Sigmoid colon (tissue), 7 donors: ENCODE measurements around the gene CFLAR. TPM values are rescaled to one million over a fixed set of nuclear protein-coding genes. Genes with fewer than 3 reads are reported as not detected.
"Not testable (repeated sequence)": the region's sequence is repeated elsewhere in the genome, so short reads cannot be mapped to it uniquely, and the experiment has no call there.

Experiments used
- DNase-seq: peaks from one replicate; pipeline ENCODE4 v3.0.0-alpha.2; 2019
- H3K27ac ChIP-seq, 4 donors: fragments of 200-600 bp; sonication (generic); one replicate each; pipeline ENCODE4 v1.5.1; 2016 to 2019; ENCODE audit warnings: mild to moderate bottlenecking in 1 of 4
- H3K27me3 ChIP-seq, 3 donors: fragments of 200-600 bp; sonication (generic); one replicate each; pipeline ENCODE4 v1.5.1; 2019; ENCODE audit warnings: mild to moderate bottlenecking in 1 of 3
- H3K36me3 ChIP-seq, 4 donors: fragments of 200-600 bp; sonication (generic); one replicate each; pipeline ENCODE4 v1.5.1; 2016 to 2019
- H3K4me1 ChIP-seq, 4 donors: fragments of 200-600 bp; sonication (generic); one replicate each; pipeline ENCODE4 v1.5.1; 2017 to 2019
- H3K4me3 ChIP-seq, 4 donors: fragments of 200-600 bp; sonication (generic); one replicate each; pipeline ENCODE4 v1.5.1; 2017 to 2019; ENCODE audit warnings: mild to moderate bottlenecking in 2 of 4, moderate library complexity in 1 of 4
- H3K9me3 ChIP-seq, 4 donors: fragments of 200-600 bp in 3 of 4; sonication (generic) in 3 of 4; one replicate each; pipeline versions ENCODE4 v1.5.1 to v1.6.1; 2013 to 2019
- EP300 ChIP-seq, 4 donors: sonication (generic); formaldehyde crosslinking; IDR thresholded peaks; one replicate each; pipeline ENCODE4 v1.6.1; 2017; ENCODE audit warnings: antibody characterized with exemption in 4 of 4
- POLR2A ChIP-seq, 2 donors: fragments of 450-650 bp; IDR thresholded peaks; one replicate each; pipeline ENCODE4 v1.6.1; 2016; ENCODE audit warnings: antibody characterized with exemption in 2 of 2, mild to moderate bottlenecking in 2 of 2, moderate library complexity in 2 of 2
- POLR2AphosphoS5 ChIP-seq, 4 donors: sonication (generic); formaldehyde crosslinking; IDR thresholded peaks; one replicate each; pipeline ENCODE4 v1.6.1; 2017; ENCODE audit warnings: antibody characterized with exemption in 4 of 4
- WGBS, 2 donors: extraction: QIAGEN DNeasy Blood & Tissue Kit; methylation state at CpG; one replicate each; pipeline ENCODE4 v1.1.7; 2013; 5-methylcytosine and 5-hydroxymethylcytosine counted together
- intact Hi-C: fragments of 100-400 bp; cut with DNase I; formaldehyde crosslinking; loops from one replicate; pipeline ENCODE4 v1.15.1; 2023
- polyA plus RNA-seq, 3 donors: library from polyadenylated mRNA; stranded (reverse); fragments of 200-250 nt; gene quantifications; one replicate each; pipeline ENCODE4 v1.2.3, GENCODE V29; 2013
- total RNA-seq, 4 donors: library from RNA; depleted of rRNA; stranded (reverse); fragments of >200 nt; gene quantifications; one replicate each; pipeline ENCODE4 v1.1.0, GENCODE V29; 2016
- TF ChIP-seq, protein P1 (sequence below), 4 experiments: fragments of 450-650 bp in 3 of 4; fragments of 200-600 bp in 1 of 4; IDR thresholded peaks; one replicate each; pipeline ENCODE4 v1.5.1; 2016 to 2019; ENCODE audit warnings: antibody characterized with exemption in 4 of 4, mild to moderate bottlenecking in 3 of 4, moderate library complexity in 2 of 4
- donor health status: healthy with polysubstance abuse.
- donor health status: Bipolar disorder and iron deficiency.
- donor health status: healthy.

Gene CFLAR
- total and polyA plus RNA-seq, 7 donors, result 32.4 to 243 (median 113) TPM

DNA sequence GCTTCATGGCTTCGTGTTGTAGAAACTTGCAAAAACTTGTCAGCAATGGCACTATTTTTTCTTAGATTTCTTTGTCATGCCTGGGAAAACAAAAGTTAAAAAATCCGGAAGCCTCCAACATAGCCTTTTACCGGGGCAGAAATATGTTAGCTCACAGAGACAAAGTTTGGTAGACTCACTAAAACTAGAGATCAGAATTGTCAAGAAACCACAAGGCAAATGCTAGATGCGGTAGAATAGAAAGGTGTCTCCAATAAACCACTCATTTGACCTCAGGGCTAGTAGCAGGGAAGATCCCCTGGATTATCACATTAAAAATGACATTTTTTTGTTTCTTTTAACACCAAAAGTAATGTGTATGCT is 67.4 kb downstream of the CFLAR start:
- WGBS, 2 donors, result 1 to 12% methylated on average over 4 of the region's 4 CpGs
- peak overlapping the region; percentile 36 to 57 (median 44) for H3K27ac ChIP-seq
- no peaks in the 10 kb centered on the region for H3K36me3 ChIP-seq
- DNase-seq, result no peak
- H3K4me3 ChIP-seq, result peak overlapping the region; percentile 12 to 35 (median 28)
- no peaks in the 10 kb centered on the region for H3K9me3 ChIP-seq
- H3K4me1 ChIP-seq, result no peaks in the 10 kb centered on the region
- no peaks in the 10 kb centered on the region for H3K27me3 ChIP-seq
- no peak for TF ChIP-seq POLR2AphosphoS5 (IDR thresholded peaks at IDR 0.05)
- no peak for TF ChIP-seq POLR2A (IDR thresholded peaks at IDR 0.05)
- no peak for TF ChIP-seq EP300 (IDR thresholded peaks at IDR 0.05)
- TF ChIP-seq, protein P1, sequence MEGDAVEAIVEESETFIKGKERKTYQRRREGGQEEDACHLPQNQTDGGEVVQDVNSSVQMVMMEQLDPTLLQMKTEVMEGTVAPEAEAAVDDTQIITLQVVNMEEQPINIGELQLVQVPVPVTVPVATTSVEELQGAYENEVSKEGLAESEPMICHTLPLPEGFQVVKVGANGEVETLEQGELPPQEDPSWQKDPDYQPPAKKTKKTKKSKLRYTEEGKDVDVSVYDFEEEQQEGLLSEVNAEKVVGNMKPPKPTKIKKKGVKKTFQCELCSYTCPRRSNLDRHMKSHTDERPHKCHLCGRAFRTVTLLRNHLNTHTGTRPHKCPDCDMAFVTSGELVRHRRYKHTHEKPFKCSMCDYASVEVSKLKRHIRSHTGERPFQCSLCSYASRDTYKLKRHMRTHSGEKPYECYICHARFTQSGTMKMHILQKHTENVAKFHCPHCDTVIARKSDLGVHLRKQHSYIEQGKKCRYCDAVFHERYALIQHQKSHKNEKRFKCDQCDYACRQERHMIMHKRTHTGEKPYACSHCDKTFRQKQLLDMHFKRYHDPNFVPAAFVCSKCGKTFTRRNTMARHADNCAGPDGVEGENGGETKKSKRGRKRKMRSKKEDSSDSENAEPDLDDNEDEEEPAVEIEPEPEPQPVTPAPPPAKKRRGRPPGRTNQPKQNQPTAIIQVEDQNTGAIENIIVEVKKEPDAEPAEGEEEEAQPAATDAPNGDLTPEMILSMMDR (IDR thresholded peaks at IDR 0.05), result no peak
- intact Hi-C loops, result no loop called here

DNA sequence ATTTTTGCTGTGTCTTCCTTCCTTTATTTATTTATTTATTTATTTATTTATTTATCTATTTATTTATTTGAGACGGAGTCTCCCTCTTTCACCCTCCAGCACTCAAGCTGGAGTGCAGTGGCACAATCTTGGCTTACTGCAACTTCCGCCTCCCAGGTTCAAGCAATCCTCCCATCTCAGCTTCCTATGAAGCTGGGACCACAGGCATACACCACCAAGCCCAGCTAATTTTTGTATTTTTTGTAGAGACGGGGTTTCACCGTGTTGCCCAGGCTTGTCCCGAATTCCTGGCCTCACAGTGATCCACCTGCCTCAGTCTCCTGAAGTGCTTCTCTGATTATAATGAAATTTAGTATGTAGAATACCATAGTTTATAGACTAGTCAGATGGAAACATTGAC is 67.9 kb downstream of the CFLAR start:
- WGBS, 2 donors, result 34 to 43% methylated on average over 5 of the region's 5 CpGs
- H3K36me3 ChIP-seq, H3K27me3 ChIP-seq, intact Hi-C loops, H3K4me1 ChIP-seq, DNase-seq, H3K9me3 ChIP-seq: not testable (repeated sequence)
- peak overlapping the region in 3 of 4 donors; percentile 9 to 47 (median 40) for H3K27ac ChIP-seq
- H3K4me3 ChIP-seq, result peak overlapping the region in 3 of 4 donors; percentile 25 to 35 (median 30)

GRCh38 chr2:201184248-201184647 is 68.3 kb downstream of the CFLAR start:
- H3K36me3 ChIP-seq, H3K9me3 ChIP-seq, intact Hi-C loops, H3K27me3 ChIP-seq, DNase-seq, H3K4me1 ChIP-seq: not testable (repeated sequence)
- peak overlapping the region in 2 of 4 donors; percentile 13 to 35 for H3K4me3 ChIP-seq
- peak overlapping the region in 2 of 4 donors; percentile 9 to 40 for H3K27ac ChIP-seq
- 49 to 71% methylated on average over 6 of the region's 6 CpGs for WGBS, 2 donors

DNA sequence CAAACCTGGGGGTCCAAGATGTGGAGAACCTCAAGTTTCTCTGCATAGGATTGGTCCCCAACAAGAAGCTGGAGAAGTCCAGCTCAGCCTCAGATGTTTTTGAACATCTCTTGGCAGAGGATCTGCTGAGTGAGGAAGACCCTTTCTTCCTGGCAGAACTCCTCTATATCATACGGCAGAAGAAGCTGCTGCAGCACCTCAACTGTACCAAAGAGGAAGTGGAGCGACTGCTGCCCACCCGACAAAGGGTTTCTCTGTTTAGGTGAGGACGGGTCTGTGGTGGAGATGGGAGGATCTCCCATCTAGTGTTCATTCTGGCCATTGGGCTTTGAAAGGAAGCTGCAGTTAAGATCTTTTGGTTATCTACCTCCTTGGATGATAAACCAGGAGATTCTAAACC is 69.9 kb downstream of the CFLAR start:
- TF ChIP-seq POLR2AphosphoS5 (IDR thresholded peaks at IDR 0.05) (no peak), POLR2A (IDR thresholded peaks at IDR 0.05) (no peak), EP300 (IDR thresholded peaks at IDR 0.05) (no peak)
- TF ChIP-seq, protein P1 (IDR thresholded peaks at IDR 0.05), result no peak
- no peaks in the 10 kb centered on the region for H3K4me1 ChIP-seq

GRCh38 chr2:201186982-201187381 is 71.0 kb downstream of the CFLAR start:
- no peaks in the 10 kb centered on the region for H3K4me1 ChIP-seq
- no peaks in the 10 kb centered on the region for H3K27me3 ChIP-seq
- DNase-seq, result no peak
- intact Hi-C loops, result no loop called here
- H3K9me3 ChIP-seq, result no peaks in the 10 kb centered on the region
- H3K4me3 ChIP-seq, result no peak overlapping the region
- 85 to 88% methylated on average over 5 of the region's 5 CpGs for WGBS, 2 donors
- H3K36me3 ChIP-seq, result no peaks in the 10 kb centered on the region
- TF ChIP-seq POLR2AphosphoS5 (IDR thresholded peaks at IDR 0.05) (no peak), EP300 (IDR thresholded peaks at IDR 0.05) (no peak), POLR2A (IDR thresholded peaks at IDR 0.05) (no peak)
- TF ChIP-seq, protein P1 (IDR thresholded peaks at IDR 0.05), result no peak
- H3K27ac ChIP-seq, result no peak overlapping the region

More for the DNA sequence above, 69.9 kb downstream of the CFLAR start:
- Histone ChIP-seq H3K27ac (no peak overlapping the region), H3K4me3 (no peak overlapping the region), H3K27me3 (no peaks in the 10 kb centered on the region), H3K9me3 (no peaks in the 10 kb centered on the region), H3K36me3 (no peaks in the 10 kb centered on the region)
- WGBS, 2 donors, result 45 to 89% methylated on average over 4 of the region's 4 CpGs
- intact Hi-C loops, result no loop called here
- DNase-seq, result no peak

GRCh38 chr2:201188449-201188848 is 72.5 kb downstream of the CFLAR start:
- no peak overlapping the region for H3K27ac ChIP-seq
- no peak for TF ChIP-seq EP300 (IDR thresholded peaks at IDR 0.05)
- TF ChIP-seq POLR2AphosphoS5 (IDR thresholded peaks at IDR 0.05), result no peak
- H3K4me1 ChIP-seq, result no peaks in the 10 kb centered on the region
- H3K36me3 ChIP-seq, result no peaks in the 10 kb centered on the region
- DNase-seq, result no peak
- WGBS, 2 donors, result 90 to 95% methylated on average over 4 of the region's 4 CpGs
- no peaks in the 10 kb centered on the region for H3K27me3 ChIP-seq
- no peaks in the 10 kb centered on the region for H3K9me3 ChIP-seq
- intact Hi-C loops, result no loop called here
- no peak overlapping the region for H3K4me3 ChIP-seq
